ENCODE measurements around the gene SLC18A2. TPM values are rescaled to one million over a fixed set of nuclear protein-coding genes. Genes with fewer than 3 reads are reported as not detected.

Gene SLC18A2
- total RNA-seq, 1 experiment from 2014 or later: not detected

- intact Hi-C loops (cut with micrococcal nuclease; ENCODE audit: unreplicated experiment): no loop called here
- Mint-ChIP-seq H3K9me3 (ENCODE audit: low read depth, unreplicated experiment) (no peaks in the 10 kb centered on the region), H3K27ac (ENCODE audit: unreplicated experiment) (no peak overlapping the region), H3K4me3 (ENCODE audit: low read depth, unreplicated experiment) (no peak overlapping the region), H3K27me3 (ENCODE audit: unreplicated experiment) (peaks cover 50% of the 10 kb centered on the region), H3K4me1 (ENCODE audit: low read depth, unreplicated experiment) (no peaks in the 10 kb centered on the region), H3K36me3 (ENCODE audit: insufficient read depth, unreplicated experiment) (no peaks in the 10 kb centered on the region)
- DNase-seq: no peak
- CTCF ChIA-PET: no interaction called here
- BruUV-seq (replicated peaks): no TSS peak
- TF ChIP-seq CTCF (IDR thresholded peaks at IDR 0.05; ENCODE audit: unreplicated experiment): no peak
Observed at GRCh38 chr10:117253908-117254307, 13.0 kb downstream of the SLC18A2 start.

- CTCF ChIA-PET: no interaction called here
Observed at GRCh38 chr10:117254338-117254737, 13.4 kb downstream of the SLC18A2 start.

GRCh38 chr10:117254774-117255735 lies 14.1 kb downstream of the SLC18A2 start:
- no peak overlapping the region for H3K4me3 Mint-ChIP-seq (ENCODE audit: low read depth, unreplicated experiment)
- H3K27ac Mint-ChIP-seq (ENCODE audit: unreplicated experiment): no peak overlapping the region
- no peaks in the 10 kb centered on the region for H3K9me3 Mint-ChIP-seq (ENCODE audit: low read depth, unreplicated experiment)
- no peak for TF ChIP-seq CTCF (IDR thresholded peaks at IDR 0.05; ENCODE audit: unreplicated experiment)
- intact Hi-C loops (cut with micrococcal nuclease; ENCODE audit: unreplicated experiment): no loop called here
- no peaks in the 10 kb centered on the region for H3K36me3 Mint-ChIP-seq (ENCODE audit: insufficient read depth, unreplicated experiment)
- no peak for DNase-seq
- H3K4me1 Mint-ChIP-seq (ENCODE audit: low read depth, unreplicated experiment): no peaks in the 10 kb centered on the region
- CTCF ChIA-PET: no interaction called here
- BruUV-seq (replicated peaks): no TSS peak
- peaks cover 56% of the 10 kb centered on the region for H3K27me3 Mint-ChIP-seq (ENCODE audit: unreplicated experiment)

More at GRCh38 chr10:117254338-117254737, 13.4 kb downstream of the SLC18A2 start:
- no peak for TF ChIP-seq CTCF (IDR thresholded peaks at IDR 0.05; ENCODE audit: unreplicated experiment)
- peaks cover 50% of the 10 kb centered on the region for H3K27me3 Mint-ChIP-seq (ENCODE audit: unreplicated experiment)
- H3K9me3 Mint-ChIP-seq (ENCODE audit: low read depth, unreplicated experiment): no peaks in the 10 kb centered on the region
- no TSS peak for BruUV-seq (replicated peaks)
- intact Hi-C loops (cut with micrococcal nuclease; ENCODE audit: unreplicated experiment): no loop called here
- no peak overlapping the region for H3K4me3 Mint-ChIP-seq (ENCODE audit: low read depth, unreplicated experiment)
- no peaks in the 10 kb centered on the region for H3K4me1 Mint-ChIP-seq (ENCODE audit: low read depth, unreplicated experiment)
- no peaks in the 10 kb centered on the region for H3K36me3 Mint-ChIP-seq (ENCODE audit: insufficient read depth, unreplicated experiment)
- H3K27ac Mint-ChIP-seq (ENCODE audit: unreplicated experiment): no peak overlapping the region
- DNase-seq: no peak

- Mint-ChIP-seq H3K27ac (ENCODE audit: unreplicated experiment) (no peak overlapping the region), H3K4me3 (ENCODE audit: low read depth, unreplicated experiment) (no peak overlapping the region), H3K9me3 (ENCODE audit: low read depth, unreplicated experiment) (no peaks in the 10 kb centered on the region), H3K36me3 (ENCODE audit: insufficient read depth, unreplicated experiment) (no peaks in the 10 kb centered on the region), H3K4me1 (ENCODE audit: low read depth, unreplicated experiment) (no peaks in the 10 kb centered on the region), H3K27me3 (ENCODE audit: unreplicated experiment) (peaks cover 63% of the 10 kb centered on the region)
- CTCF ChIA-PET: no interaction called here
- TF ChIP-seq CTCF (IDR thresholded peaks at IDR 0.05; ENCODE audit: unreplicated experiment): no peak
- intact Hi-C loops (cut with micrococcal nuclease; ENCODE audit: unreplicated experiment): no loop called here
- no TSS peak for BruUV-seq (replicated peaks)
- no peak for DNase-seq
Observed at GRCh38 chr10:117255835-117256460, 15.0 kb downstream of the SLC18A2 start.

All from Calu3 (cell line).